Neural crest cell (in vitro differentiated cells): Measurements from ENCODE around the gene TSPAN1. TPM values are rescaled to one million over a fixed set of nuclear protein-coding genes. Genes with fewer than 3 reads are reported as not detected.

Experiments
- DNase-seq: peaks from one replicate; pipeline ENCODE4 v3.0.0; 2021; ENCODE audit warnings: low read depth, mixed read lengths, low spot score
- H3K27ac Mint-ChIP-seq: one replicate; pipeline ENCODE4 v1.8.0; 2021; ENCODE audit warnings: mild to moderate bottlenecking, mixed read lengths; ENCODE audit not compliant: unreplicated experiment
- H3K27me3 Mint-ChIP-seq: 2 replicates; pipeline ENCODE4 v1.8.0; 2021; ENCODE audit warnings: low read depth, mild to moderate bottlenecking, mixed read lengths
- H3K36me3 Mint-ChIP-seq: 2 replicates; pipeline ENCODE4 v1.8.0; 2021; ENCODE audit warnings: low read depth, mild to moderate bottlenecking, mixed read lengths
- H3K4me1 Mint-ChIP-seq: 2 replicates; pipeline ENCODE4 v1.8.0; 2021; ENCODE audit warnings: mixed read lengths
- H3K4me3 Mint-ChIP-seq: one replicate; pipeline ENCODE4 v1.8.0; 2021; ENCODE audit warnings: mild to moderate bottlenecking, mixed read lengths
- H3K9me3 Mint-ChIP-seq: 2 replicates; pipeline ENCODE4 v1.8.0; 2021; ENCODE audit warnings: mixed read lengths
- CTCF ChIP-seq: fragments of 200-600 bp; sonication (generic); conservative IDR thresholded peaks from 2 replicates; pipeline ENCODE4 v1.5.0; 2021; ENCODE audit warnings: antibody characterized with exemption, mild to moderate bottlenecking
- total RNA-seq: library from RNA; stranded (reverse); gene quantifications from 2 replicates; pipeline ENCODE4 v1.2.1, GENCODE V29; 2021

TSPAN1 gene
- total RNA-seq, 1 donor from 2014 or later = not detected

DNA sequence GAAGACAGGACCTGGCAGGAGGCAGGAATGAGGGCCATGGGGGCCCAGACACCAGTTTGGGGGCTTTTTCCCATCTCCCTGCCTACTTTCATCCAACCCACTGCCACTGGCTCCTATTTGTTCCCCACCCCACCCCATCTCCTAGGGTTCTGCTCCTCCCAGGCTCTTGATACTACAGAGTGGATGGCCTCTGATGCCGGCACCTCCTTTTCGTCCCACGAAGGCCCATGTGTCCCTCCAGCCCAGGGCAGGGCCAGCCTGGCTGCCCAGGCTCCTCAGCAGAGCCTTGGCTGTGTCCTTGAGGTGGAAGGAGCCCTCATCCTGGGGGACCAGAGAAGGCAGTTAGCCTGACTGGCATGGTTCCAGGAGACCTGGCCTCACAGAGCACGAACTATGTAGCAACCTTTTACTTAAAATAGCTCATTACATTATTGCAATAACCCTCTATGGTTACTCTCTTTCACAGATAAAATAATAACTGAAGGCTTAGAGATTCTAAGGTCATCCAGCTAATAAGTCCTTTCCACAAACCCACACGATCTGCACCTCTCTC lies 19.8 kb downstream of the TSPAN1 start:
- no peak for TF ChIP-seq CTCF
- Mint-ChIP-seq H3K36me3 (peaks cover 2% of the 10 kb centered on the region), H3K9me3 (no peaks in the 10 kb centered on the region), H3K4me3 (peak overlapping the region; percentile 34), H3K27me3 (no peaks in the 10 kb centered on the region), H3K4me1 (peaks cover 24% of the 10 kb centered on the region), H3K27ac (no peak overlapping the region)
- no peak for DNase-seq

DNA sequence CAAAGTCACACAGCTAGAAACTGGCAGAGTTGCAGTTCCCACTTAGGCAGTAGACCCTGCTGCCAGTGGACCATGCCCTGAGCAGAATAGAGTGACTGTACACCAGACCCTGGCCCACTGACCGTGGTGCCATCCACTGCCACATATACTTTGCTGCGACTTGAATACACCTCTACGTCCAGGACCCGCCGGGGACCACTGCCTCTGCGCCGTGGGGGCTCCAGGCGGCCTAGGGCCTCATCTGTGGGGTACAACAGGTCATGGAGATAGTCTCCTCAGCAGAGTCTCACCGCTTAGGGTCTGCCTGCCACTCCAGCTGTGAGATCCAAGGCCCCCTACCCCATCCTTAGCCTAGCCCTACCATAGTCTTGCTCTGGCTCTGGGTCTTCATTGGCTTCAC lies 21.7 kb downstream of the TSPAN1 start:
- no peak for TF ChIP-seq CTCF
- H3K36me3 Mint-ChIP-seq = peaks cover 2% of the 10 kb centered on the region

DNA sequence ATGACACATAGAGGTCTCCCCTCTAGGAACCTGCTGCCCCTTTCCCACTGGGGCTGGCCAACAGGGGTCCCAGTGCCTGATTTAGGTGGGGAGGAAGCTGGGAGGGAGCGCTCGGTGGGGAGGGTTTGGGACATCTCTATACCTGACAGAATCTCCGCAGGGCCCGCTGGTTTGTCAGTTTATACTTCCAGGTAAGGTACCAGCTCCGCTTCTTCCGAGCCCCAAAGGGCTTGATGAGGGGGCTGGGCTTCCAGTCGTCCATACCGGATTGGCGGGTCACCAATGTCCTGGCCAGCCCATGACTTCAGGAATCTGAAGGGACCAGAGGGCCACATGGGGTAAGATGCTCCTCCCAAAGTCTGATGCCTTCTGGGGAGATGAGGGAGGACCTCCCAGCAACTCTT lies 22.7 kb downstream of the TSPAN1 start:
- no peak for TF ChIP-seq CTCF
- peak overlapping the region; percentile 57 for H3K27ac Mint-ChIP-seq
- peak overlapping the region; percentile 88 for H3K4me3 Mint-ChIP-seq
- no peaks in the 10 kb centered on the region for H3K36me3 Mint-ChIP-seq
- H3K4me1 Mint-ChIP-seq = peaks cover 32% of the 10 kb centered on the region
- H3K9me3 Mint-ChIP-seq = no peaks in the 10 kb centered on the region
- no peak for DNase-seq
- H3K27me3 Mint-ChIP-seq = no peaks in the 10 kb centered on the region

More for the DNA sequence above, 21.7 kb downstream of the TSPAN1 start:
- no peak overlapping the region for H3K27ac Mint-ChIP-seq
- H3K4me3 Mint-ChIP-seq = peak overlapping the region; percentile 88
- H3K27me3 Mint-ChIP-seq = no peaks in the 10 kb centered on the region
- no peak for DNase-seq
- no peaks in the 10 kb centered on the region for H3K9me3 Mint-ChIP-seq
- peaks cover 31% of the 10 kb centered on the region for H3K4me1 Mint-ChIP-seq

- H3K4me1 Mint-ChIP-seq = peaks cover 38% of the 10 kb centered on the region
- no peaks in the 10 kb centered on the region for H3K9me3 Mint-ChIP-seq
- peak within 1 kb of the TSS; percentile 89 for H3K4me3 Mint-ChIP-seq
- TF ChIP-seq CTCF = no peak
- peak within 1 kb of the TSS; percentile 84 for H3K27ac Mint-ChIP-seq
- DNase-seq = peak; percentile 55
- no peaks in the 10 kb centered on the region for H3K27me3 Mint-ChIP-seq
- no peaks in the 10 kb centered on the region for H3K36me3 Mint-ChIP-seq
Observed at GRCh38 chr1:46197964-46198811, 23.3 kb downstream of the TSPAN1 start, which contains the start of gene POMGNT1. TSS of gene POMGNT1 (minus strand) at chr1:46198434. CDS start at chr1:46197821, 613 bp downstream.

GRCh38 chr1:46199233-46199749 lies 24.4 kb downstream of the TSPAN1 start:
- Mint-ChIP-seq H3K9me3 (no peaks in the 10 kb centered on the region), H3K4me1 (peaks cover 47% of the 10 kb centered on the region), H3K36me3 (no peaks in the 10 kb centered on the region), H3K27me3 (no peaks in the 10 kb centered on the region), H3K4me3 (peak overlapping the region; percentile 89), H3K27ac (no peak overlapping the region)
- DNase-seq = no peak
- no peak for TF ChIP-seq CTCF
